H1 (cell line): ENCODE results near the gene BRD9. TPM values are rescaled to one million over a fixed set of nuclear protein-coding genes. Genes with fewer than 3 reads are reported as not detected.

ENCODE experiments used
- CTCF ChIA-PET: fragments of 300-600 bp; sonication (Branson Sonifier 250); formaldehyde crosslinking; loops from one replicate; lab custom pipeline; 2021; ENCODE audit not compliant: partially characterized antibody; lab: Charles Lee
- POLR2A ChIA-PET: fragments of 300-600 bp; sonication (Branson Sonifier 250); formaldehyde crosslinking; loops from one replicate; lab custom pipeline; 2021; ENCODE audit warnings: inconsistent platforms; ENCODE audit not compliant: partially characterized antibody; lab: Charles Lee
- DNase-seq, 2 experiments: peaks; one replicate each; pipeline versions ENCODE4 v3.0.0 to v3.0.0-alpha.2; 2010 to 2022; ENCODE audit warnings: low spot score in 2 of 2, low read depth in 1 of 2, mixed read lengths in 1 of 2
- FAIRE-seq: peaks from 2 replicates; lab custom pipeline; 2011; peaks lifted over from hg19 to GRCh38; lab: Jason Lieb, UNC
- H2AFZ ChIP-seq: 2 replicates; pipeline ENCODE4 v1.8.1; 2012; ENCODE audit warnings: low read length, inconsistent platforms
- H2AK5ac ChIP-seq: 2 replicates; pipeline ENCODE4 v1.6.1; 2013; ENCODE audit warnings: low read depth, low read length
- H2BK120ac ChIP-seq: replicated peaks from 2 replicates; pipeline ENCODE3; 2013; ENCODE audit warnings: low read depth, low read length, inconsistent platforms
- H2BK12ac ChIP-seq: 2 replicates; pipeline ENCODE4 v1.6.1; 2013; ENCODE audit warnings: low read depth, low read length
- H2BK15ac ChIP-seq: 2 replicates; pipeline ENCODE4 v1.6.1; 2013; ENCODE audit warnings: low read length
- H2BK20ac ChIP-seq: 2 replicates; pipeline ENCODE4 v1.6.1; 2013; ENCODE audit warnings: low read length
- H2BK5ac ChIP-seq: 2 replicates; pipeline ENCODE4 v1.6.1; 2013; ENCODE audit warnings: low read depth, low read length
- H3K14ac ChIP-seq: 2 replicates; pipeline ENCODE4 v1.6.1; 2013; ENCODE audit warnings: inconsistent platforms; ENCODE audit not compliant: insufficient read length
- H3K18ac ChIP-seq: 2 replicates; pipeline ENCODE4 v1.6.1; 2013; ENCODE audit warnings: low read length; ENCODE audit errors: extremely low read depth
- H3K23ac ChIP-seq: 2 replicates; pipeline ENCODE4 v1.6.1; 2013; ENCODE audit warnings: inconsistent platforms; ENCODE audit not compliant: insufficient read length
- H3K23me2 ChIP-seq: 2 replicates; pipeline ENCODE4 v1.6.1; 2013; ENCODE audit warnings: low read depth, low read length
- H3K27ac ChIP-seq: 2 replicates; pipeline ENCODE4 v1.6.1; 2011; ENCODE audit warnings: low read depth, low read length, inconsistent platforms
- H3K27me3 ChIP-seq, 4 experiments: replicated peaks in 1 of 4; 1 replicate in 1 of 4; 2 replicates in 3 of 4; pipeline versions ENCODE4 v1.6.1 to v1.8.1; 2011 to 2013; ENCODE audit warnings: low read length in 3 of 4, mild to moderate bottlenecking in 3 of 4, inconsistent platforms in 2 of 4, mixed read lengths in 2 of 4, moderate library complexity in 1 of 4; ENCODE audit not compliant: control insufficient read depth in 3 of 4, insufficient read depth in 3 of 4; ENCODE audit errors: extremely low read depth in 1 of 4
- H3K36me3 ChIP-seq, 4 experiments: 2 replicates each; pipeline versions ENCODE4 v1.6.1 to v1.8.1; 2011 to 2013; ENCODE audit warnings: mild to moderate bottlenecking in 4 of 4, low read length in 3 of 4, moderate library complexity in 2 of 4, control low read depth in 1 of 4, inconsistent platforms in 1 of 4; ENCODE audit not compliant: insufficient read depth in 4 of 4, control insufficient read depth in 2 of 4
- H3K4ac ChIP-seq: replicated peaks from 2 replicates; pipeline ENCODE3; 2013; ENCODE audit warnings: low read length, low read depth, mixed read lengths, inconsistent platforms; ENCODE audit not compliant: insufficient read length
- H3K4me1 ChIP-seq, 4 experiments: replicated peaks in 1 of 4; 1 replicate in 1 of 4; 2 replicates in 3 of 4; pipeline versions ENCODE4 v1.6.1 to v1.8.1; 2011 to 2013; ENCODE audit warnings: low read length in 3 of 4, inconsistent platforms in 2 of 4, mixed read lengths in 1 of 4; ENCODE audit not compliant: insufficient read depth in 4 of 4, control insufficient read depth in 3 of 4
- H3K4me2 ChIP-seq, 2 experiments: 2 replicates each; pipeline versions ENCODE4 v1.6.1 to v1.8.1; 2011 to 2013; ENCODE audit warnings: low read depth in 2 of 2, low read length in 2 of 2, control low read depth in 1 of 2, inconsistent platforms in 1 of 2, mild to moderate bottlenecking in 1 of 2; ENCODE audit not compliant: insufficient read depth in 1 of 2
- H3K4me3 ChIP-seq, 4 experiments: fragments of 200-600, 300-600 bp in 1 of 4; sonication (generic), shearing (Covaris generic), sonication (Bioruptor Twin) in 1 of 4; 2 replicates each; pipeline versions ENCODE4 v1.5.1 to v1.8.1; 2011 to 2016; ENCODE audit warnings: low read length in 4 of 4, low read depth in 3 of 4, control low read depth in 2 of 4, inconsistent platforms in 2 of 4, mild to moderate bottlenecking in 2 of 4, mixed read lengths in 1 of 4, moderate library complexity in 1 of 4; ENCODE audit not compliant: insufficient read depth in 2 of 4; ENCODE audit errors: extremely low read depth in 1 of 4
- H3K56ac ChIP-seq: replicated peaks from 2 replicates; pipeline ENCODE3; 2013; ENCODE audit warnings: low read depth, mild to moderate bottlenecking, mixed read lengths, low read length, inconsistent platforms; ENCODE audit not compliant: insufficient read length
- H3K79me1 ChIP-seq: 2 replicates; pipeline ENCODE4 v1.6.1; 2013; ENCODE audit warnings: low read depth, low read length, control low read depth
- H3K79me2 ChIP-seq, 2 experiments: 2 replicates each; pipeline versions ENCODE4 v1.6.1 to v1.8.1; 2012 to 2013; ENCODE audit warnings: low read length in 2 of 2, mild to moderate bottlenecking in 2 of 2, inconsistent platforms in 1 of 2; ENCODE audit not compliant: insufficient read depth in 2 of 2, control insufficient read depth in 1 of 2
- H3K9ac ChIP-seq, 4 experiments: replicated peaks in 1 of 4; 1 replicate in 1 of 4; 2 replicates in 3 of 4; pipeline versions ENCODE4 v1.6.1 to v1.8.1; 2011 to 2013; ENCODE audit warnings: low read depth in 3 of 4, low read length in 3 of 4, control low read depth in 2 of 4, mild to moderate bottlenecking in 2 of 4, moderate library complexity in 2 of 4, inconsistent platforms in 1 of 4; ENCODE audit errors: extremely low read depth in 1 of 4
- H3K9me3 ChIP-seq, 2 experiments: 2 replicates each; pipeline versions ENCODE4 v1.6.1 to v1.8.1; 2012 to 2013; ENCODE audit warnings: mild to moderate bottlenecking in 2 of 2, moderate library complexity in 2 of 2, control low read depth in 1 of 2, inconsistent platforms in 1 of 2, low read depth in 1 of 2, low read length in 1 of 2, mixed read lengths in 1 of 2; ENCODE audit not compliant: insufficient read depth in 2 of 2
- H4K20me1 ChIP-seq, 2 experiments: replicated peaks in 1 of 2; 2 replicates each; pipeline versions ENCODE3 to v1.8.1; 2011 to 2013; ENCODE audit warnings: inconsistent platforms in 2 of 2, low read length in 2 of 2, mild to moderate bottlenecking in 1 of 2; ENCODE audit not compliant: insufficient read depth in 2 of 2, control insufficient read depth in 1 of 2
- H4K5ac ChIP-seq: 2 replicates; pipeline ENCODE4 v1.6.1; 2013; ENCODE audit warnings: low read length, low read depth, mixed read lengths, inconsistent platforms; ENCODE audit not compliant: insufficient read length
- H4K8ac ChIP-seq: 2 replicates; pipeline ENCODE4 v1.8.0; 2013; ENCODE audit warnings: mild to moderate bottlenecking, moderate library complexity, low read length, inconsistent platforms; ENCODE audit not compliant: insufficient read depth; ENCODE audit errors: extremely low read depth
- H4K91ac ChIP-seq: replicated peaks from 2 replicates; pipeline ENCODE3; 2013; ENCODE audit warnings: low read length, mixed read lengths, inconsistent platforms; ENCODE audit not compliant: insufficient read length
- ASH2L ChIP-seq: fragments of 200-600, 300-600 bp; sonication (generic); IDR thresholded peaks from one replicate; pipeline ENCODE4 v1.7.1; 2017; ENCODE audit warnings: low read length
- BRCA1 ChIP-seq: IDR thresholded peaks from 2 replicates; pipeline ENCODE4 v1.6.1; 2012; ENCODE audit warnings: low read depth, low read length, improper control_type of control experiment
- CBX5 ChIP-seq: fragments of 300-800, 300-1000 bp; sonication (generic); IDR thresholded peaks from 2 replicates; pipeline ENCODE4 v1.7.1; 2016; ENCODE audit warnings: antibody characterized with exemption, low read length, low read depth
- EGR1 ChIP-seq: IDR thresholded peaks from 2 replicates; pipeline ENCODE4 v1.6.1; 2011; ENCODE audit warnings: low read depth, low read length, borderline replicate concordance
- EZH2 ChIP-seq: fragments of 200-600 bp; sonication (generic); IDR thresholded peaks from 2 replicates; pipeline ENCODE4 v1.7.1; 2012; ENCODE audit warnings: low read depth, mild to moderate bottlenecking, moderate library complexity, low read length, inconsistent platforms; ENCODE audit not compliant: severe bottlenecking
- KDM5A ChIP-seq: fragments of 200-600 bp; IDR thresholded peaks from 2 replicates; pipeline ENCODE4 v1.7.1; 2012; ENCODE audit warnings: mild to moderate bottlenecking, low read length, inconsistent platforms, mixed read lengths
- SIX5 ChIP-seq: IDR thresholded peaks from 2 replicates; pipeline ENCODE4 v1.6.1; 2011; ENCODE audit warnings: mild to moderate bottlenecking, low read depth, low read length
- SUZ12 ChIP-seq: fragments of 200-600 bp; sonication (generic); IDR thresholded peaks from 2 replicates; pipeline ENCODE4 v1.6.1; 2012; ENCODE audit warnings: mild to moderate bottlenecking, inconsistent platforms, low read length, moderate library complexity, mixed read lengths
- TAF1 ChIP-seq: IDR thresholded peaks from 2 replicates; pipeline ENCODE4 v1.6.1; 2011; ENCODE audit warnings: mild to moderate bottlenecking, low read depth, low read length
- YY1 ChIP-seq: IDR thresholded peaks from 2 replicates; pipeline ENCODE4 v1.6.1; 2011; ENCODE audit warnings: low read depth, mild to moderate bottlenecking, low read length
- ZNF274 ChIP-seq: IDR thresholded peaks from 2 replicates; pipeline ENCODE4 v1.7.0; 2012; ENCODE audit warnings: low read length, borderline replicate concordance; ENCODE audit errors: extremely low read depth
- WGBS, 2 experiments: shearing (Covaris generic) in 1 of 2; methylation state at CpG; one replicate each; pipeline versions ENCODE4 v1.1.6 to v1.1.7; 2013 to 2015; ENCODE audit warnings: low lambda C conversion rate in 2 of 2, mixed read lengths in 2 of 2, inconsistent platforms in 1 of 2, low coverage in 1 of 2, missing lambda C conversion rate in 1 of 2; ENCODE audit not compliant: insufficient replicate concordance in 2 of 2, insufficient coverage in 1 of 2, insufficient read length in 1 of 2; ENCODE audit errors: extremely low coverage in 1 of 2, missing lambda C conversion rate in 1 of 2; 5-methylcytosine and 5-hydroxymethylcytosine counted together
- polyA plus RNA-seq, 7 experiments: library from polyadenylated mRNA; depleted of rRNA in 3 of 7; stranded (reverse) in 5 of 7; unstranded in 2 of 7; fragments of >200 nt in 5 of 7; fragments of 200-250 nt in 2 of 7; gene quantifications; 1 replicate in 5 of 7; 2 replicates in 1 of 7; 4 replicates in 1 of 7; pipeline versions ENCODE4 v1.2.1 to v1.2.3, GENCODE V29; 2011 to 2013; ENCODE audit warnings: missing spikeins in 2 of 7, mixed read lengths in 2 of 7
- total RNA-seq: library from RNA; stranded (reverse); fragmentation: NEBNext Ultra II Directional; extraction: Animal tissue kit (Norgen Biotek cat#: 25700); gene quantifications from 2 replicates; pipeline ENCODE4 v1.2.1, GENCODE V29; 2021
- TF ChIP-seq, protein P1 (sequence below): IDR thresholded peaks from 2 replicates; pipeline ENCODE4 v1.6.1; 2011; ENCODE audit warnings: low read length, improper control_type of control experiment

Gene BRD9
- total and polyA plus RNA-seq, 2 of the 8 experiments (the other 6 are each of a cell fraction or from before 2014, with no cell fraction given) = 9.3 to 49.4 TPM

DNA sequence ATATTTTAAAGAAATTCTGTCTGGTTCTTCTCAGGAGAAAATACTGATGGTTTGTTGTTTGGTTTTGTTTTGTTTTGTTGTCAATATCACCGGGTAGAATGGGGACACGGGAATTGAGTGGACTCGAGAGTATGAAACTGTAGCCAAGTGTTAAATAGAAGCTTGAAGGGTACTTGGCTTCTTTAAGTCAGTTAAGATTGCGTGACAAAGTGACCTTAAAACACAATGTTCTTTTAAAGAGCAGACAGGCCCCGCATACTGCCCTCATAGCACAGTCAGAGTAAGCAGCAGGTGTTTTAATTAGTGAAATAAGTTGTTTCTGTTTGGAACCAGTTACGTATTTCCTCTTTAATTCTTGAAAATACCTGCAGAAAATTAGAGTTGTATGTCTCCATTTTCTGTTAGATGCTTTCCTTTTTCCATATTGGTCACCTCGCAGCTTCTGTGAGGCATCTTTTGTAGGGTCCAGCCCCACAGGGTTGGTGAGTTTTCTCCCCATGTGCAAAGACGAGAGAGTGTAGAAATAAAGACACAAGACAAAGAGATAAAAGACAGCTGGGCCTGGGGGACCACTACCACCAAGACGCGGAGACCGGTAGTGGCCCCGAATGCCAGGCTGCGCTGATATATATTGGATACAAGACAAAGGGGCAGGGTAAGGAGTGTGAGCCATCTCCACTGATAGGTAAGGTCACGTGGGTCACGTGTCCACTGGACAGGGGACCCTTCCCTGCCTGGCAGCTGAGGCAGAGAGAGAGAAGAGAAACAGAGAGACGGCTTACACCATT, 9.7 kb upstream of the BRD9 start:
- Histone ChIP-seq H3K9ac (no peak overlapping the region), H2BK5ac (no peak overlapping the region), H3K4me2 (no peak overlapping the region), H2BK15ac (no peak overlapping the region), H3K14ac (no peak overlapping the region), H3K4me3 (no peak overlapping the region), H2BK12ac (no peak overlapping the region), H3K27ac (no peak overlapping the region), H3K23ac (no peak overlapping the region), H2BK20ac (no peak overlapping the region), H2AFZ (no peak overlapping the region), H2BK120ac (no peak overlapping the region), H3K9me3 (no peaks in the 10 kb centered on the region), H3K18ac (no peak overlapping the region), H2AK5ac (no peak overlapping the region), H4K8ac (no peak overlapping the region), H4K20me1 (peaks cover 5 to 6% of the 10 kb centered on the region in 2 experiments), H3K56ac (no peak overlapping the region), H4K5ac (no peak overlapping the region), H3K23me2 (no peaks in the 10 kb centered on the region), H4K91ac (no peak overlapping the region), H3K4me1 (no peaks in the 10 kb centered on the region), H3K79me2 (0 out of 4 replicates have a peak, but pooled peaks cover 0 to 2% of the 10 kb centered on the region in 2 experiments), H3K79me1 (no peaks in the 10 kb centered on the region; the same call in none of the 2 replicates), H3K4ac (no peak overlapping the region), H3K27me3 (no peaks in the 10 kb centered on the region), H3K36me3 (peaks cover 27 to 56% (median 42%) of the 10 kb centered on the region in 4 experiments)
- WGBS, 2 experiments = 96% methylated on average over 16 of the region's 16 CpGs; no CpG with 5 or more reads in 1 of the 2 experiments
- DNase-seq (no peak), FAIRE-seq (no peak)
- ChIA-PET POLR2A (interaction anchor here (1.4 to 4.4 kb wide), 5 partner anchors 10 to 37 kb away, joined by 3 to 25 read pairs (median 5); partner anchors contain the start of genes BRD9 and TRIP13), CTCF (interaction anchor here (0.6 to 4.4 kb wide), 25 partner anchors 10 to 322 kb away, joined by 3 to 38 read pairs (median 4); partner anchors contain the start of genes BRD9 and TRIP13)
- TF ChIP-seq, protein P1, sequence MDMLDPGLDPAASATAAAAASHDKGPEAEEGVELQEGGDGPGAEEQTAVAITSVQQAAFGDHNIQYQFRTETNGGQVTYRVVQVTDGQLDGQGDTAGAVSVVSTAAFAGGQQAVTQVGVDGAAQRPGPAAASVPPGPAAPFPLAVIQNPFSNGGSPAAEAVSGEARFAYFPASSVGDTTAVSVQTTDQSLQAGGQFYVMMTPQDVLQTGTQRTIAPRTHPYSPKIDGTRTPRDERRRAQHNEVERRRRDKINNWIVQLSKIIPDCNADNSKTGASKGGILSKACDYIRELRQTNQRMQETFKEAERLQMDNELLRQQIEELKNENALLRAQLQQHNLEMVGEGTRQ = no peak
- TF ChIP-seq EZH2 = no peak
- TF ChIP-seq BRCA1 = no peak
- no peak for TF ChIP-seq EGR1
- TF ChIP-seq YY1 = no peak
- TF ChIP-seq ASH2L = no peak
- TF ChIP-seq TAF1 = no peak
- TF ChIP-seq KDM5A = no peak
- TF ChIP-seq ZNF274 = no peak
- no peak for TF ChIP-seq CBX5
- no peak for TF ChIP-seq SIX5
- no peak for TF ChIP-seq SUZ12
